AG04450 (cell line): ENCODE measurements around the gene STXBP5. TPM values are rescaled to one million over a fixed set of nuclear protein-coding genes. Genes with fewer than 3 reads are reported as not detected.

ENCODE experiments used
- CTCF ChIA-PET: fragments of 300-600, 350-600 bp; formaldehyde crosslinking; extraction: SDS; loops from one replicate; lab custom pipeline; 2022; ENCODE audit warnings: antibody characterized with exemption, inconsistent platforms; lab: Charles Lee
- POLR2A ChIA-PET: fragments of 350-600 bp; formaldehyde crosslinking; extraction: SDS; loops from one replicate; lab custom pipeline; 2021; ENCODE audit warnings: antibody characterized with exemption, inconsistent platforms; lab: Yijun Ruan, JAX
- DNase-seq: peaks from one replicate; pipeline ENCODE4 v3.0.0-alpha.2; 2011; ENCODE audit warnings: low read depth, low spot score
- H3K27ac ChIP-seq: one replicate; pipeline ENCODE4 v1.5.1; 2012; ENCODE audit warnings: low read depth, low read length, control low read depth
- H3K27me3 ChIP-seq: one replicate; pipeline ENCODE4 v1.6.0; 2012; ENCODE audit warnings: low read length; ENCODE audit not compliant: control insufficient read depth, insufficient read depth
- H3K4me3 ChIP-seq: 2 replicates; pipeline ENCODE4 v1.5.1; 2011; ENCODE audit warnings: mild to moderate bottlenecking, low read depth, low read length, control low read depth
- H3K9me3 ChIP-seq: 2 replicates; pipeline ENCODE4 v1.5.1; 2012; ENCODE audit warnings: low read length; ENCODE audit not compliant: control insufficient read depth, insufficient read depth
- CTCF ChIP-seq: IDR thresholded peaks from 2 replicates; pipeline ENCODE4 v1.5.1; 2011; ENCODE audit warnings: low read depth, low read length, control low read depth, inconsistent platforms
- polyA plus RNA-seq: library from polyadenylated mRNA; depleted of rRNA; stranded (reverse); fragments of >200 nt; gene quantifications from 2 replicates; pipeline ENCODE4 v1.2.3, GENCODE V29; 2011

STXBP5 gene
- polyA plus RNA-seq, 1 experiment = 40.0 TPM

GRCh38 chr6:147177286-147177685, 26.9 kb upstream of the STXBP5 start:
- Histone ChIP-seq H3K27me3 (no peaks in the 10 kb centered on the region), H3K4me3 (no peak overlapping the region), H3K9me3 (no peaks in the 10 kb centered on the region), H3K27ac (no peak overlapping the region)
- ChIA-PET POLR2A (interaction anchor here (0.5 kb wide), 1 partner anchor 14 kb away, joined by 4 read pairs; no protein-coding TSS in a partner anchor), CTCF (no interaction called here)
- no peak for DNase-seq
- no peak for TF ChIP-seq CTCF

- no peak overlapping the region for H3K4me3 ChIP-seq
- DNase-seq = no peak
- TF ChIP-seq CTCF = no peak
- CTCF ChIA-PET = no interaction called here
- H3K27ac ChIP-seq = no peak overlapping the region
- POLR2A ChIA-PET = no interaction called here
- no peaks in the 10 kb centered on the region for H3K27me3 ChIP-seq
- no peaks in the 10 kb centered on the region for H3K9me3 ChIP-seq
Observed at GRCh38 chr6:147178355-147178754, 25.9 kb upstream of the STXBP5 start.

GRCh38 chr6:147179809-147180208, 24.4 kb upstream of the STXBP5 start:
- Histone ChIP-seq H3K27ac (no peak overlapping the region), H3K9me3 (no peaks in the 10 kb centered on the region), H3K4me3 (no peak overlapping the region), H3K27me3 (no peaks in the 10 kb centered on the region)
- ChIA-PET CTCF (interaction anchor here (0.8 kb wide), 1 partner anchor 25 kb away, joined by 3 read pairs; no protein-coding TSS in a partner anchor), POLR2A (no interaction called here)
- no peak for DNase-seq
- TF ChIP-seq CTCF = no peak

- H3K9me3 ChIP-seq = no peaks in the 10 kb centered on the region
- CTCF ChIA-PET = no interaction called here
- POLR2A ChIA-PET = no interaction called here
- H3K27me3 ChIP-seq = no peaks in the 10 kb centered on the region
- no peak for TF ChIP-seq CTCF
- DNase-seq = no peak
- H3K27ac ChIP-seq = no peak overlapping the region
- H3K4me3 ChIP-seq = no peak overlapping the region
Observed at GRCh38 chr6:147180926-147181325, 23.3 kb upstream of the STXBP5 start.

- Histone ChIP-seq H3K27ac (no peak overlapping the region), H3K27me3 (no peaks in the 10 kb centered on the region), H3K9me3 (no peaks in the 10 kb centered on the region), H3K4me3 (no peak overlapping the region)
- DNase-seq = no peak
- ChIA-PET CTCF (no interaction called here), POLR2A (no interaction called here)
- TF ChIP-seq CTCF = no peak
Observed at GRCh38 chr6:147184379-147184778, 19.8 kb upstream of the STXBP5 start.
